OCI-LY3 (cell line): ENCODE measurements around the gene FOXA2.

ENCODE experiments used
- CTCF ChIP-seq: fragments of 200-600, 300-600 bp; sonication (generic); IDR thresholded peaks from 2 replicates; pipeline ENCODE4 v1.5.1; 2014; ENCODE audit warnings: antibody characterized with exemption, low read length, low read depth
- EZH2phosphoT487 ChIP-seq: fragments of 200-600 bp; shearing (Covaris generic); IDR thresholded peaks from 2 replicates; pipeline ENCODE4 v1.6.1; 2018; ENCODE audit warnings: antibody characterized with exemption, mixed run types, low read depth

GRCh38 chr20:22572023-22572422 is 12.3 kb downstream of the FOXA2 start:
- TF ChIP-seq CTCF: no peak
- no peak for TF ChIP-seq EZH2phosphoT487
